ENCODE data around the gene IFITM10. TPM values are rescaled to one million over a fixed set of nuclear protein-coding genes. Genes with fewer than 3 reads are reported as not detected.

Gene IFITM10
- total RNA-seq, 1 experiment from 2014 or later = 0.59 TPM

GRCh38 chr11:1768141-1768469 is 17.7 kb upstream of the IFITM10 start:
- no peaks in the 10 kb centered on the region for H3K79me2 ChIP-seq (ENCODE audit: insufficient read depth, low read length)
- no peak overlapping the region for H4K5ac ChIP-seq (ENCODE audit: insufficient read length, low read depth, low read length)
- Mint-ChIP-seq H3K27me3 (ENCODE audit: low read depth) (peaks cover 11% of the 10 kb centered on the region), H3K4me1 (peaks cover 21 to 22% of the 10 kb centered on the region in 2 experiments), H3K36me3 (ENCODE audit: insufficient read depth in 1 of 3, low read depth in 3 of 3) (no peaks in the 10 kb centered on the region; a peak in 3 of 7 replicates), H3K4me3 (no peak overlapping the region), H3K27ac (no peak overlapping the region; a peak in 1 of 7 replicates), H3K9me3 (no peaks in the 10 kb centered on the region)
- H3K79me1 ChIP-seq (ENCODE audit: insufficient read depth, low read depth, low read length, poor library complexity, severe bottlenecking) = peaks cover 1% of the 10 kb centered on the region
- no CpG with 5 or more reads among the region's 7 CpGs for WGBS (ENCODE audit: extremely low coverage, insufficient read length, low lambda C conversion rate)
- no peak overlapping the region for H2BK12ac ChIP-seq (ENCODE audit: insufficient read length, low read depth, low read length)
- no peak overlapping the region for H3K23ac ChIP-seq (ENCODE audit: insufficient read length, low read depth, low read length)
- no peak overlapping the region for H2BK5ac ChIP-seq (ENCODE audit: insufficient read length, low read length)
- H3K14ac ChIP-seq (ENCODE audit: insufficient read depth, low read length) = no peak overlapping the region
- no peaks in the 10 kb centered on the region for H4K20me1 ChIP-seq (ENCODE audit: control insufficient read depth, insufficient read depth, insufficient read length)
- no peak overlapping the region for H2AK5ac ChIP-seq (ENCODE audit: insufficient read length, low read length)
- H3K9ac ChIP-seq (ENCODE audit: extremely low read depth, insufficient read length, low read length) = no peak overlapping the region
- no peak overlapping the region for H4K91ac ChIP-seq (ENCODE audit: insufficient read length, low read depth, low read length)
- no peak overlapping the region for H2AFZ ChIP-seq (ENCODE audit: low read length)
- H3T11ph ChIP-seq (ENCODE audit: low read length) = no peak overlapping the region
- H3K23me2 ChIP-seq (ENCODE audit: insufficient read length, low read depth, low read length, poor library complexity, severe bottlenecking) = peaks cover 7% of the 10 kb centered on the region
- peaks cover 9% of the 10 kb centered on the region; the same call in 1 of the 2 replicates for H3K4me1 ChIP-seq (ENCODE audit: insufficient read depth, low read length)
- no peak overlapping the region for H3K4me2 ChIP-seq (ENCODE audit: insufficient read depth, insufficient read length, low read length)
- no peak overlapping the region for H4K8ac ChIP-seq (replicated peaks; ENCODE audit: insufficient read length, low read depth, low read length)
- no peak overlapping the region for H3K27ac ChIP-seq (ENCODE audit: insufficient read length, low read depth, low read length)
- no peak overlapping the region for H2BK15ac ChIP-seq (ENCODE audit: low read depth, low read length)
- H2BK120ac ChIP-seq (ENCODE audit: low read depth, low read length, poor library complexity, severe bottlenecking) = no peak overlapping the region
- no peaks in the 10 kb centered on the region; the same call in 1 of the 2 replicates for H3K27me3 ChIP-seq (ENCODE audit: insufficient read depth, low read length)
- H3K4ac ChIP-seq (ENCODE audit: low read depth, low read length) = no peak overlapping the region
- no peak overlapping the region for H3K56ac ChIP-seq (ENCODE audit: insufficient read length, low read depth, low read length)
- no peak for DNase-seq
- no peak overlapping the region for H2BK20ac ChIP-seq (ENCODE audit: low read depth, low read length, poor library complexity, severe bottlenecking)
- no peak overlapping the region for H3K18ac ChIP-seq (ENCODE audit: insufficient read length, low read depth, low read length)
- no peaks in the 10 kb centered on the region for H3K9me3 ChIP-seq (ENCODE audit: control insufficient read depth, low read depth, low read length)
- no peak for TF ChIP-seq CTCF (conservative IDR thresholded peaks at IDR 0.05)

Data from H9 (cell line).